Measurements from ENCODE around the gene MPZL2.

MPZL2 gene

GRCh38 chr11:118240999-118241763 lies 22.9 kb downstream of the MPZL2 start:
- peak; percentile 39 for DNase-seq (ENCODE audit: low read depth)

- DNase-seq (ENCODE audit: low read depth): no peak
Observed at GRCh38 chr11:118239509-118240205, 24.4 kb downstream of the MPZL2 start.

GRCh38 chr11:118238929-118239328 lies 25.2 kb downstream of the MPZL2 start:
- DNase-seq (ENCODE audit: low read depth): no peak

GRCh38 chr11:118238421-118238820 lies 25.7 kb downstream of the MPZL2 start:
- DNase-seq (ENCODE audit: low read depth): no peak

- DNase-seq (ENCODE audit: low read depth): no peak
Observed at GRCh38 chr11:118236170-118236569, 27.9 kb downstream of the MPZL2 start.

GRCh38 chr11:118234833-118235232 lies 29.3 kb downstream of the MPZL2 start:
- no peak for DNase-seq (ENCODE audit: low read depth)

- DNase-seq (ENCODE audit: low read depth): no peak
Observed at GRCh38 chr11:118233850-118234249, 30.2 kb downstream of the MPZL2 start.

- no peak for DNase-seq (ENCODE audit: low read depth)
Observed at GRCh38 chr11:118233377-118233776, 30.7 kb downstream of the MPZL2 start.

- DNase-seq (ENCODE audit: low read depth): no peak
Observed at GRCh38 chr11:118232659-118233058, 31.4 kb downstream of the MPZL2 start.

GRCh38 chr11:118231461-118231860 lies 32.6 kb downstream of the MPZL2 start:
- DNase-seq (ENCODE audit: low read depth): no peak

- DNase-seq (ENCODE audit: low read depth): no peak
Observed at GRCh38 chr11:118230088-118230487, 34.0 kb downstream of the MPZL2 start.

- no peak for DNase-seq (ENCODE audit: low read depth)
Observed at GRCh38 chr11:118229274-118229847, 34.7 kb downstream of the MPZL2 start.

GRCh38 chr11:118227865-118228785 lies 36.0 kb downstream of the MPZL2 start:
- DNase-seq (ENCODE audit: low read depth): no peak

- no peak for DNase-seq (ENCODE audit: low read depth)
Observed at GRCh38 chr11:118226781-118227180, 37.3 kb downstream of the MPZL2 start.

GRCh38 chr11:118226296-118226695 lies 37.8 kb downstream of the MPZL2 start:
- DNase-seq (ENCODE audit: low read depth): no peak

- no peak for DNase-seq (ENCODE audit: low read depth)
Observed at GRCh38 chr11:118224511-118225188, 39.4 kb downstream of the MPZL2 start, which contains the start of gene JAML. JAML (minus strand) TSS chr11:118225011; CDS start chr11:118214866, 10,145 bp downstream.

GRCh38 chr11:118223992-118224391 lies 40.1 kb downstream of the MPZL2 start:
- no peak for DNase-seq (ENCODE audit: low read depth)

GRCh38 chr11:118223570-118223969 lies 40.5 kb downstream of the MPZL2 start:
- DNase-seq (ENCODE audit: low read depth): no peak

GRCh38 chr11:118222437-118222836 lies 41.7 kb downstream of the MPZL2 start:
- no peak for DNase-seq (ENCODE audit: low read depth)

- DNase-seq (ENCODE audit: low read depth): no peak
Observed at GRCh38 chr11:118221419-118221818, 42.7 kb downstream of the MPZL2 start.

GRCh38 chr11:118219732-118220131 lies 44.4 kb downstream of the MPZL2 start:
- no peak for DNase-seq (ENCODE audit: low read depth)

Measured in stimulated activated CD8-positive, alpha-beta memory T cell treated with anti-CD3 and anti-CD28 coated beads, Interleukin-12 subunit alpha, Interleukin-12 subunit beta, amount 100 ng/mL, for 4 hours (primary cell).